Mononuclear cell (primary cell): ENCODE results near the gene CATSPER3. TPM values are rescaled to one million over a fixed set of nuclear protein-coding genes. Genes with fewer than 3 reads are reported as not detected.

Experiments used
- H3K27me3 ChIP-seq: 2 replicates; pipeline ENCODE4 v1.6.0; 2011; ENCODE audit warnings: low read length, control low read depth; ENCODE audit not compliant: insufficient read depth
- H3K4me1 ChIP-seq: 2 replicates; pipeline ENCODE4 v1.5.1; 2011; ENCODE audit warnings: mild to moderate bottlenecking, low read length, control low read depth; ENCODE audit not compliant: insufficient read depth
- H3K4me3 ChIP-seq: 2 replicates; pipeline ENCODE4 v1.5.1; 2011; ENCODE audit warnings: mild to moderate bottlenecking, low read length, moderate library complexity
- H3K9me3 ChIP-seq: 2 replicates; pipeline ENCODE4 v1.5.1; 2011; ENCODE audit warnings: low read depth, mild to moderate bottlenecking, control low read depth, low read length
- total RNA-seq: library from RNA; depleted of rRNA; stranded (reverse); fragments of >200 nt; gene quantifications from one replicate; pipeline ENCODE4 v1.2.3, GENCODE V29; 2012

The CATSPER3 gene
- total RNA-seq, 1 donor = 0.10 TPM

DNA sequence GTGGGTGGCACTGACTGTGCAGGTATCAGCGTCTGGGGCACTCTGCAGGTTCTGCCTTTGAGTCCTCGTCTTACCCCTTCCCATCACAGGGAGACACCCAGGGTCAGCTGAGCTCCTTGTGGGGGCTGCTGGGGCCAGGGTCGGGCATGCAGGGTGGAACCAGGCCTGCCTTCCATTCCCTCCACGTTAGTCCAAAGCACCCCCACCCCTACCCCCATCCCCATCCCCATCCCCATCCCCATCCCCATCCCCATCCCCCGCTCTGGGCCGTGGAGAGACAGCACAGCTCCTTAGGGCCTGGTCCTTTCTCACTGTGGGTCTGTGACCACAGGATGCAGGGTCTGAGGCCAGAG is 67.9 kb downstream of the CATSPER3 start:
- peaks cover 90% of the 10 kb centered on the region for H3K27me3 ChIP-seq

DNA sequence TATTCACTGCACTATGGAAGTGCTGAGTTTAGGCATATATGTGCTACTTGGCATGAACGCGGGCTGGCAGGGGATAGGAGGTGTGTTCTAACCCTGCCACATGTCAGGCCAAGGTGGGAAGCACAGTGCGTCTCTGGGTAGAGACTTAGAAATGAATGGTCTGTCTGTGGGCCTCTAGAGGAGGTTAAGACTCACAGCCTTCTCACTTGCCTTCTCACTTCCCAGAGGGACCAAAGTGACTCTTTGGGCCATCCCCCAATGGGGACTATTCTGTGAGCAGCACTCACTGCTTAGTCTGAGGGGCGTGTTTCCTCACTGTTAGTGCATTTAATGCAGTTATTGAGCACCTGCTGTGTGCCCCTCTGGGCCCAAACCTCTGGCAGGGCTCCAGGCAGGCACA is 68.7 kb downstream of the CATSPER3 start:
- Histone ChIP-seq H3K4me1 (peaks cover 41% of the 10 kb centered on the region), H3K4me3 (no peak overlapping the region), H3K27me3 (peaks cover 90% of the 10 kb centered on the region), H3K9me3 (no peaks in the 10 kb centered on the region)

More for the DNA sequence above, 67.9 kb downstream of the CATSPER3 start:
- Histone ChIP-seq H3K4me3 (no peak overlapping the region), H3K9me3 (no peaks in the 10 kb centered on the region), H3K4me1 (peaks cover 48% of the 10 kb centered on the region)

DNA sequence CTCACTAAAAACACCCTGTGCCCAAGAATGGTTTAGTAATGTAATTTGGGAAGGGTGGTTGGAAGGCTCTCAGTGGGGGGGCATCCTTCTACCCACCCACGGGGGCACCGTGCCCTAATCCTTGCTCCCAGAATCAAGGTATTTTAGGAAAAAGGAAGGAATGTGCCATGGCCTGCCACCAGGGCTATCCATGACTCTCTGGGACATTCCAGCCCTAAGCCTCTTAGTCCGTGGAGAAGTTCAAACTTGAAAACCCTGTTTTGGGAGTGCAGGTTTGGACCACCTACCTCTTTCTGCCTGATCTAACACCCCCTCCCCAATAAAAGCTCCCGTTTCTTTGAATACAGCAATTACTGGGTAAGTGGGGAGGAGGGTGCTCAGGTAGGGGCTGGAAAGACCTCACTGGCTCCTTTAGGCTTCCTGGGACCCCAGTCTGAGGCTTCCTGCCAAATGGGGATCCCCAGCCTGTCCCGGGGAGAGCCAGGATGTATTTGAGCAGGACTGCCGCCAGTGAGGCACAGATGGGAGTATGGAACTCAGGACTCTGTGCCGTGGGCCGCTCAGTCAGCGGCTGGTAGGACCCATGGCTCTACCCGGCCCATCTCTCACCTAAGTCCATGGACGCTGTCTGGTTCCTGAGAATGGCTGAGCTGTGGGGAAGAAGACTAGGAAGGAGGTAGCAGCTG is 70.0 kb downstream of the CATSPER3 start:
- Histone ChIP-seq H3K27me3 (peaks cover 90% of the 10 kb centered on the region), H3K4me1 (peaks cover 35% of the 10 kb centered on the region), H3K9me3 (no peaks in the 10 kb centered on the region), H3K4me3 (no peak overlapping the region)

DNA sequence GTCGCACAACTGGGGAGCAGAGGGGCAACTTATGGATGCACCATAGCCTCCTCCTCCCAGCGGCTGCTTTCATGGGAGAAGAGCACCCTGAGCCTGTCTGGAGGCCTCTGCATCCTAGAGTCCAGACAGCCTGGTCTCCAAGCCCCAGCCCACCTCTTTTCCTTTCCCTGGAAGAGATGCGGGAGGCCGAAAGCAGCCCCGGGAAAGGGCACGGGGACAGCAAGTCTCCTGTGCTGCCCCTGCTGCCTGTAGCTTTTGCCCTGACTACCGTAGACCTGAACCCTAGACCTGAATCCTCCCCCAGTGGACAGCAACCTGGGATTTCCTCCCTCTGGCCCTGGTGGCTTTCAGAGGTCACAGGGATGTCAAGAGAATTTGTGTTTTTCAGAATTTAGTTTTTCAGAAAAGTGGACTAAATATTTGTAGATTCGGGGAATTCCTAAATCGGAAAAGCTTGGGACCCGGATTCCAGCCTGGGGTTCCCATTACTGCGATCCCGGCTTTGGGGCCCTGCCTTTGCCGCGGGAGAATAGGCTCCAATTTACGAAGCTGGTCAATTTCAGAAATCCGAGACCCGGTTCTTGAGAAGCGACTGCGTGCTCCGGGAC is 70.6 kb downstream of the CATSPER3 start:
- Histone ChIP-seq H3K9me3 (no peaks in the 10 kb centered on the region), H3K4me3 (no peak overlapping the region), H3K4me1 (peaks cover 30% of the 10 kb centered on the region), H3K27me3 (peaks cover 90% of the 10 kb centered on the region)

DNA sequence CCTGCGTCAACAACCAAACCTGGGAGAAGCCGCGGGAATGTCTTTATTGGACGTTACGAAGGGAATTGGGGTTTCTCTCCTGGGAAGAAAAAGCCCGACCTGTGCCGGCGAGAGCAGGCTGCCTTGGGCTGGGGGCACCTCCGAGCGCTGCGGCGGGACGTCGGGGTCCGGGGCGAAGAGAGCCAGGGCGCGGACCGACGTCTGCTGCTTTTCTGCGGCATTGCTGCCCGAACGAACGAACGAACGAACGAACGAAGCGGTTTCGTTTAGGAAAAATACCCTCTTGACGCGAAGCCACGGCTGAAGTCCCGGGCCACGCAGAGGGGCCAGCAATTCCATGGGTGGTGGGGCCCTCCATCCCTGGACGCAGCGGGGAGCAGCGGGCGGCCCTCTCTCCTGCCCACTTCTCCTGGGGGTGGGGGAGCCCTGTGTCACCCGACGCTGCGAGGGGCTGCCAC is 71.1 kb downstream of the CATSPER3 start:
- H3K4me3 ChIP-seq = no peak overlapping the region
- peaks cover 26% of the 10 kb centered on the region for H3K4me1 ChIP-seq
- peaks cover 94% of the 10 kb centered on the region for H3K27me3 ChIP-seq
- no peaks in the 10 kb centered on the region for H3K9me3 ChIP-seq

DNA sequence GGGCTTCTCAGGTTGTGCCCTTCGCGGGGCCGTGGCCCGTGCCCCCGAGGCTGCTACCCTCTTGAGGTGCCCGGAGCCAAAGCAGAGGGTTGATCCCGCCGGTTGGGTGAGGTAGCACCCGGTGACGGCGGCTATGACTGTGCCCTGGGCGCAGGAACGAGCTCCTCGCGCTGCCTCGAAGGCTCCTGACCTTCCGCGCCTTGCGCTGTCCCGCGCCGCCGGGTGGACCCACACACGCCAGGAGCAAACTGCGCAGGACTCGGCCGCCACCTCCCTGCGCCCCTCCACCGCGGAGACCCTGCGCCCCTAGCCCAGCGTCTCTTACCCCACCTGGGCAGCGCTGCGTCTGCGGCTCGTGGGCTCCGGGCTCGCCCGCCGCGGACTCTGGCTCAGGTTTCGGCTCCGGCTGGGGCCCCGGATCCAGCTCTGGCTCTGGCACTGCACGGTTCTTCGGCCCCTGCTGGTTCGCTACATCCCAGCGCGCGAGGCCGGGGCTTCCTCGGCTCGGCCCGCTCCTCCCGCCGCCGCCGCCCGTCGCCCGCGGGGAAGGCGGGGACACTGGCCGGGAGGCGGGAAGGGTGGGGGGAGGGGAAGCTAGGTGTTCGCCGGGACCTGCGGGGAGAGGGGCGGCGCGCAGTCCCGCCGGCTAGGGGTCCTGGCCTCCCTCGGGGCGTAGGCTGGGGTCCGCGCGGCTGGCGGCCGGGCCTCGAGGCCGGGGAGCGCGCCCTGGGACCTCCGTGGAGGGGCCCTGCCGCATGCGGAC is 71.7 kb downstream of the CATSPER3 start:
- no peak overlapping the region for H3K4me3 ChIP-seq

DNA sequence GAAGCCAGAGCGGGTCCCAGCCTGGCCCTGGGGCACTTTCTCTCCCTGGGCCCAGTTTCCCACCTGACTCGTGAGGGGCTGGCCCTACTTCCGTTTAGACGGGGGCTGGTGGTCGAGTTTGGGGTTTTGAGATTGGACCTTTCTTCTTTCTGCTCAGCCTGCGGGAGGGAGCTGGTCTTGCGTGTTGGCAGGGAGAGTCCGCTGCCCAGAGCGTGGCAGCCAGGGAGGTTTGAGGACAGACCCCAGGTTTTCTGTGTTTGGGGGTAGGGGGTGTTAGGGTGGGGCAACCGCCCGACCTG is 72.3 kb downstream of the CATSPER3 start:
- H3K9me3 ChIP-seq = no peaks in the 10 kb centered on the region
- peaks cover 21% of the 10 kb centered on the region for H3K4me1 ChIP-seq
- peaks cover 91% of the 10 kb centered on the region for H3K27me3 ChIP-seq
- no peak overlapping the region for H3K4me3 ChIP-seq

More for the DNA sequence above, 71.7 kb downstream of the CATSPER3 start:
- peaks cover 93% of the 10 kb centered on the region for H3K27me3 ChIP-seq
- H3K4me1 ChIP-seq = peaks cover 24% of the 10 kb centered on the region
- H3K9me3 ChIP-seq = no peaks in the 10 kb centered on the region

DNA sequence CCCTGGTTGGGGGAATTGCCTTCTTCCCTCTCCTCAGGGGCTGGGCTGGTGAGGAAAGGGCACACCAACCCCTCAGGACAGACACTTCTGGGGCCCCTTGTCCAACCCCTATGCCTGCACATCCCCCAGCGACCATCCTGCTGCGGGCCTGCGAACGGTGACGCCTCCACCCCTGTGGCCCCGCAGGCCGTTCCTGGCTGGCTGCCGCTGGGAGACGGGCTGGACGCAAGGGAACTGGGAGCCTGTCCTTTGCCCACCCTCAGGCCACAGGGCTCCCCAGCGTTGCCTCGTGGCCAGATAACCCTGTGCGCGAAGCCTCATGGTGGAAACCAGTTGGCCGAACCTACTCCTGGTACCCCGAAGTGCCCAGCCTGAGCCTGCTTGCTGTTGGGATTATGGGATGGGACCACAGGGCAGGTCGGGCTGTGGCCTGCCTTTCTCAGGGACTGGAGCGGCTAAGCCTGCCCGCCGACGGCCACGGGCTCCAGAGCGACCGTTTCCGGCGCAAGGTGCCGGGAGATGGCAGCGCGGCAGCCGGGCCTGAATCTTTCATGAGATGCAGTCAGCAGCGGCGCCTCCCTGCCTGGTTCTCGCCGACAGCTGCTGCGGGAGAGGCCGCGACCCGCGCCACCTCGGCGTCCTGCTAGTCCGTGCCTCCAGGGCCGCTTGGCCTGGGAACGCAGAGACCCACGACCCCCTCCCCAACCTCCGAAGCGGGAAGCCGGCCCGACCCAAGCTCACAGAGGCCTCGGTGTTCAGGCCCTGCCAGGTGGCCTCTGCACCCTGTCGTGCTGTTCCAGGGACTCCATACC is 72.8 kb downstream of the CATSPER3 start:
- H3K4me3 ChIP-seq = no peak overlapping the region

DNA sequence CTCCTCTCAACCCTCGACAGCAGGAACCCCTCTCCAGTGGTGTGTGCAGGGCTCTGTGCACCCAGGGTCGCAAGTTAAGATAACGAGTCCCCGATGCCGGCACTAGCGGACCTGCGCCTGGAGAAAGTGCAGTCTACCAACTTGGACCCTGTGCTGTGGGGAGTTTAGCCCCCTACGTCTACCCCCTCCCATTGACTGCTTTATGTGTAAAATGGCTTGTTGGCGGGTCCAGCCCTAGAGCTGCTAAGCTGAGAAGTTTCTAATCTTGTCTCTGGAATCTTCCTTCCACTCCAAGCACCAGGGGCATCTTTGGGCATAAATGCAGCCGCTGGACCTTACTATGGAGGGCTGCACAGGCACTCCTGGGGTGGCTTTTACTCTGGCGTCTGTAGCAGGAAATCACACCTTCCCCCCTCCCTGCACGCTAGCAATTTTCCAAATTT is 73.5 kb downstream of the CATSPER3 start:
- H3K9me3 ChIP-seq = no peaks in the 10 kb centered on the region
- H3K4me1 ChIP-seq = peaks cover 21% of the 10 kb centered on the region
- no peak overlapping the region for H3K4me3 ChIP-seq
- H3K27me3 ChIP-seq = peaks cover 84% of the 10 kb centered on the region

More for the DNA sequence above, 72.8 kb downstream of the CATSPER3 start:
- Histone ChIP-seq H3K4me1 (peaks cover 21% of the 10 kb centered on the region), H3K9me3 (no peaks in the 10 kb centered on the region), H3K27me3 (peaks cover 85% of the 10 kb centered on the region)

DNA sequence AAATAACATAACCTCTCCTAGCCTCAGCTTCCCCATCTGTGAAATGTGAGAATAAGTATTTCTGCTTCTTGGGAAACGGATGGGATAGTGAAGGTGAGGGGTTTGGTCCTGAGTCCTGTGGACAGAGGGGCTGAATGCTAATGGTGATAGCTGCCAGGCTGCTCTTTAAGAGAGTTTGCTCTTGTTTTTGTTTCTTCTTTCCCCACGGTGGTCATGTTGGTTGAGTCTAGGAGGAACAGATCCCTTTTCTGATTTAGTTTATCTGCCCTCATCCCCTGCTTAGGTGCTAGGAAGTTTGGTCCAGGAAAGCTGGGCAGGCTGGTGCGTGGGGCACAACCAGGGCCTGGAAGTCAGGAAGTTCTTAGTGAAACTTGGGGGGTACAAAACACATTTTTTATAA is 74.0 kb downstream of the CATSPER3 start:
- peaks cover 80% of the 10 kb centered on the region for H3K27me3 ChIP-seq
- H3K4me1 ChIP-seq = peaks cover 21% of the 10 kb centered on the region

DNA sequence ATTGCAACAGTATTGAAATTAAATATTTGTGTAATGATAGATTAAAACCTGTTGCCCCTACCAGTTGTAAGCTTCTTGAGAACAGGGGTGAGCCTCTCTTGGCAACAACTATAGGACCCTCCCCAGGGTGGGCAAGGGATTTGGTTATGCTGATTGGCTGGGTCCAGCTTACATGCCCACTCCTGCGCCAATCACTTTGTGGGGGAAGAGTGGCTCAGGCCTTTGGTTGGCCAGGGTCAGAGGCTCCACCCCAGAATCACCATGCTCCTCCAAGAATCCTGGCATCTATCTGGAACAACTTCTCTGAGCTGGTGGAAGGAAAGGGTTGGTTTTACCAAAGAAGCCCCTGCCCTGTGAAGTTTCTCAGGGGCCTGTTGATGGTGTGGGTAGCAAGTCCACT is 74.9 kb downstream of the CATSPER3 start:
- Histone ChIP-seq H3K4me3 (no peak overlapping the region), H3K9me3 (no peaks in the 10 kb centered on the region), H3K27me3 (peaks cover 72% of the 10 kb centered on the region), H3K4me1 (peaks cover 21% of the 10 kb centered on the region)

More for the DNA sequence above, 74.0 kb downstream of the CATSPER3 start:
- Histone ChIP-seq H3K4me3 (no peak overlapping the region), H3K9me3 (no peaks in the 10 kb centered on the region)

DNA sequence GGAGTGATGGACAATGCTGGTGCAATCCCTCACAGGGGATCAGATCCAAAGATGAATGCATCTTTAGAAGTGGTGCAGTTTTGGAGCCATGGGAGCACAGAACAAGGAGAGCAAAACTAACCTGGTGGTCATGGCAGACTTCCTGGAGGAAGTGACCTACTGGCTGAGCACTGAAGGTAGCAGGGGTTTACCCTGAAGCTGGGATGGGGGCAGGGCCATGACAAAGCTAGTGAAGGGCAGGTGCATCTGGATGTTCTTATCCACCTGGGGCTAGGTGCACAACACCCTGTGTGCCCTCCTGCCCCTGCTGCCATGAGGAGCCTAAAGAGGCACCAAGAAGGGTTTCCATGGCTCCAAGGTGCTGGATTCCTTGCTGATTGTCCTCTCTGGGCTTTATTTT is 77.8 kb downstream of the CATSPER3 start:
- Histone ChIP-seq H3K27me3 (peaks cover 64% of the 10 kb centered on the region), H3K9me3 (no peaks in the 10 kb centered on the region)

DNA sequence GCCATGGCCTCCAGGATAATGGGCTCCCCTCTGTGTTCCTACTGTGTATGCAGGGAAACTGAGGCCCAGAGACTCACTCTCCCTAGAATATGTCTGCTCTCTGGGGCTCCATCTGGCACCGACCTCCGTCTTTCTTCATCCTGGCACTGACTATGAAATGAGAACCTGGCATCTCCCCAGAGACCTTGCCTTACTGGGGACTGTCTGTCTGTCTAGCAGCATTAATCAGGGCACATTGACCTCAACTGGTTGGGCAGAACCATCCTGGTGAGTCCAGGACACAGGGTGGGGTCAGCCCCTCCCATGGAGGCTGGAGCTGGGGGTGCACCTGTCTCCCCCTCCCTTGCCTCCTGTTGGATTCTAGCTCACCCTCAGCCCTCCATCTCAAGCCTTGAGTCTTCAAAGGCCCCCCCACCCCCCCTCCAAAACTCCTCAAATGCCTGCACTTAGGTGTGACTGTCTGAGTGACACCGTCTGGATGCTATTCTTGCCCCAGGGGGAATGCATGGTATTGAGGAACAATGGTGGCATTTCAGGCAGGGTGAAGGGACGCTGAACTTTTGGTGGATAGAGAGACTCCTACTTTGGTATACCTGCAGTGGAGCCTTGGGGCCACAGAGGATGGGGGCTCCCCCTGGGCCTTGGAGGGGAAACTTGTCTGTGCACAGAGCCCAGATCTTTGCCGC is 79.1 kb downstream of the CATSPER3 start:
- no peaks in the 10 kb centered on the region for H3K9me3 ChIP-seq
- no peak overlapping the region for H3K4me3 ChIP-seq
- peaks cover 63% of the 10 kb centered on the region for H3K27me3 ChIP-seq
- no peaks in the 10 kb centered on the region for H3K4me1 ChIP-seq

More for the DNA sequence above, 77.8 kb downstream of the CATSPER3 start:
- peaks cover 3% of the 10 kb centered on the region for H3K4me1 ChIP-seq
- H3K4me3 ChIP-seq = no peak overlapping the region

DNA sequence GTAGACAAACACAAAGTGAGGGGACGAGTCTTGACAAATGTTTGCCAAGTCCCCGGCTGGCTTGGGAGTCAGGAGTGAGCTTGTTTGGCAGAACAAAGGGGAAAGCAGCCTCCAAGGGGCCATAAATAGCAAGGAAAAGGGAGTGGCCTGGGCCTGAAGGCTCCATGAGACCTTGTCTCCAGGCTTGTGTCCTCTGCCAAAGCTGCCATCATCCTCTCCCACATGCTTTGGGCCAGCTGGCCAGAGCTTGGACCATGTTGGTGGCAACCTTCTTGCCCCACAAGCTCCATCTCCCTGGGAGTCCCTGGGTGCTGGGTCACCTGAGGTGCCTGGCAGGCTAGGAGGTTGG is 79.6 kb downstream of the CATSPER3 start:
- Histone ChIP-seq H3K4me3 (no peak overlapping the region), H3K27me3 (peaks cover 63% of the 10 kb centered on the region), H3K9me3 (no peaks in the 10 kb centered on the region), H3K4me1 (peaks cover 3% of the 10 kb centered on the region)
